Naive thymus-derived CD8-positive, alpha-beta T cell (primary cell): ENCODE measurements around the gene IFNG-AS1. TPM values are rescaled to one million over a fixed set of nuclear protein-coding genes. Genes with fewer than 3 reads are reported as not detected.

ENCODE experiments used
- ATAC-seq, 2 donors: fragments of 150-1000 bp; cut with Tn5 transposase in 1 of 2; sonication (Bioruptor Pico), chemical (Tn5 transposase) in 1 of 2; 1 replicate in 1 of 2; 2 replicates in 1 of 2; pipeline ENCODE4 v1.10.0; 2021; ENCODE audit warnings: mild to moderate bottlenecking in 2 of 2, moderate library complexity in 2 of 2
- POLR2A ChIA-PET: fragments of 350-600 bp; sonication (Branson Sonifier 250); formaldehyde crosslinking; loops from one replicate; lab custom pipeline; 2021; ENCODE audit warnings: antibody characterized with exemption; lab: Charles Lee
- DNase-seq, 10 donors: peaks; one replicate each; pipeline versions ENCODE4 v3.0.0 to v3.0.0-alpha.2; 2020 to 2022
- H3K27ac Mint-ChIP-seq, 10 donors: one replicate each; pipeline ENCODE4 v1.8.0; 2020 to 2022; ENCODE audit warnings: mild to moderate bottlenecking in 10 of 10, mixed read lengths in 10 of 10, moderate library complexity in 4 of 10, inconsistent platforms in 1 of 10
- H3K27me3 Mint-ChIP-seq, 5 donors: one replicate each; pipeline ENCODE4 v1.8.0; 2021 to 2022; ENCODE audit warnings: mixed read lengths in 5 of 5
- H3K36me3 Mint-ChIP-seq, 3 donors: one replicate each; pipeline ENCODE4 v1.8.0; 2020 to 2022; ENCODE audit warnings: mixed read lengths in 3 of 3, mild to moderate bottlenecking in 2 of 3, inconsistent platforms in 1 of 3
- H3K4me1 Mint-ChIP-seq, 4 donors: one replicate each; pipeline ENCODE4 v1.8.0; 2021 to 2022; ENCODE audit warnings: mixed read lengths in 4 of 4
- H3K4me3 Mint-ChIP-seq, 10 donors: one replicate each; pipeline ENCODE4 v1.8.0; 2020 to 2022; ENCODE audit warnings: mild to moderate bottlenecking in 10 of 10, mixed read lengths in 10 of 10, moderate library complexity in 6 of 10, inconsistent platforms in 1 of 10
- H3K9me3 Mint-ChIP-seq, 9 donors: one replicate each; pipeline ENCODE4 v1.8.0; 2020 to 2022; ENCODE audit warnings: mixed read lengths in 9 of 9, mild to moderate bottlenecking in 3 of 9, inconsistent platforms in 1 of 9, moderate library complexity in 1 of 9
- polyA plus RNA-seq, 3 donors: library from polyadenylated mRNA; unstranded; fragments of 300-500 nt; fragmentation: Illumina TruSeq; gene quantifications; one replicate each; pipeline ENCODE4 v1.2.3, GENCODE V29; 2021
- total RNA-seq, 8 experiments: library from RNA in 2 of 8; stranded (reverse) in 2 of 8; gene quantifications; one replicate each; pipeline ENCODE4 v1.2.3 and lab custom pipeline; 2021 to 2026

IFNG-AS1 gene
- 1 to 10 TPM in 1 of 2 experiments, under 1 TPM in 1; 0.88 to 1.9 TPM for total RNA-seq
- 1 to 10 TPM; 1.3 to 3.1 (median 3.0) TPM for polyA plus RNA-seq
- 0.06 to 2.0 (median 0.35) reads per million in 6 experiments for total RNA-seq (lab: John Stamatoyannopoulos, UW)

- Mint-ChIP-seq H3K36me3 (peaks cover 0 to 3% (median 0%) of the 10 kb centered on the region in 3 donors), H3K27ac (peak within 1 kb of the TSS; percentile 27 to 91 (median 80)), H3K9me3 (peaks cover 0 to 11% (median 0%) of the 10 kb centered on the region in 9 donors), H3K4me1 (peaks cover 14 to 43% (median 34%) of the 10 kb centered on the region in 4 donors), H3K4me3 (peak within 1 kb of the TSS; percentile 59 to 88 (median 70)), H3K27me3 (no peaks in the 10 kb centered on the region)
- POLR2A ChIA-PET = interaction anchor here (0.6 to 1.5 kb wide), 3 partner anchors 16 to 1024 kb away, joined by 3 to 4 read pairs (median 3); no protein-coding TSS in a partner anchor
- DNase-seq = peak in 4 of 10 donors; percentile 9 to 23 (median 12)
- ATAC-seq = peak; percentile 50 to 60
Measured at GRCh38 chr12:67989184-67989920, at the start of gene IFNG-AS1. Gene IFNG-AS1 (plus strand): TSS chr12:67989447.

GRCh38 chr12:67939611-67940010 is 49.6 kb upstream of the IFNG-AS1 start:
- H3K9me3 Mint-ChIP-seq = no peaks in the 10 kb centered on the region
- H3K4me3 Mint-ChIP-seq = no peak overlapping the region
- DNase-seq (no peak), ATAC-seq (no peak)
- POLR2A ChIA-PET = interaction anchor here (0.8 kb wide), 1 partner anchor 309 kb away, joined by 3 read pairs; no protein-coding TSS in a partner anchor
- H3K4me1 Mint-ChIP-seq = peaks cover 2 to 10% (median 4%) of the 10 kb centered on the region in 4 donors
- H3K36me3 Mint-ChIP-seq = no peaks in the 10 kb centered on the region
- peaks cover 0 to 2% (median 0%) of the 10 kb centered on the region in 5 donors for H3K27me3 Mint-ChIP-seq
- peak overlapping the region in 1 of 10 donors; percentile 40 for H3K27ac Mint-ChIP-seq

- no peak for DNase-seq
- POLR2A ChIA-PET = no interaction called here
- peaks cover 0 to 8% (median 0%) of the 10 kb centered on the region in 5 donors for H3K27me3 Mint-ChIP-seq
- H3K4me3 Mint-ChIP-seq = no peak overlapping the region
- H3K27ac Mint-ChIP-seq = no peak overlapping the region
- no peaks in the 10 kb centered on the region for H3K36me3 Mint-ChIP-seq
- no peaks in the 10 kb centered on the region for H3K9me3 Mint-ChIP-seq
- peaks cover 2 to 10% (median 4%) of the 10 kb centered on the region in 4 donors for H3K4me1 Mint-ChIP-seq
- ATAC-seq = no peak
Measured at GRCh38 chr12:67940780-67941243, 48.4 kb upstream of the IFNG-AS1 start.

GRCh38 chr12:67942724-67943123 is 46.5 kb upstream of the IFNG-AS1 start:
- ATAC-seq = no peak
- H3K4me3 Mint-ChIP-seq = no peak overlapping the region
- H3K27ac Mint-ChIP-seq = peak overlapping the region in 1 of 10 donors; percentile 58
- no peak for DNase-seq
- no peaks in the 10 kb centered on the region for H3K36me3 Mint-ChIP-seq
- peaks cover 0 to 8% (median 0%) of the 10 kb centered on the region in 5 donors for H3K27me3 Mint-ChIP-seq
- POLR2A ChIA-PET = interaction anchor here (1.2 to 1.8 kb wide), 3 partner anchors 292 to 312 kb away, joined by 4 to 7 read pairs (median 4); partner anchors contain the start of gene DYRK2
- no peaks in the 10 kb centered on the region for H3K9me3 Mint-ChIP-seq
- peaks cover 2 to 10% (median 4%) of the 10 kb centered on the region in 4 donors for H3K4me1 Mint-ChIP-seq

- H3K27ac Mint-ChIP-seq = peak overlapping the region in 3 of 10 donors; percentile 33 to 69 (median 58)
- H3K4me3 Mint-ChIP-seq = no peak overlapping the region
- peak; percentile 18 to 84 (median 62) for DNase-seq
- POLR2A ChIA-PET = interaction anchor here (1.2 to 1.8 kb wide), 3 partner anchors 292 to 313 kb away, joined by 4 to 7 read pairs (median 4); partner anchors contain the start of gene DYRK2
- H3K9me3 Mint-ChIP-seq = no peaks in the 10 kb centered on the region
- peak; percentile 82 to 91 for ATAC-seq
- H3K4me1 Mint-ChIP-seq = peaks cover 2 to 8% (median 4%) of the 10 kb centered on the region in 4 donors
- H3K36me3 Mint-ChIP-seq = no peaks in the 10 kb centered on the region
- H3K27me3 Mint-ChIP-seq = peaks cover 0 to 8% (median 0%) of the 10 kb centered on the region in 5 donors
Measured at GRCh38 chr12:67943141-67943892, 45.9 kb upstream of the IFNG-AS1 start.

- peaks cover 2 to 7% (median 4%) of the 10 kb centered on the region in 4 donors for H3K4me1 Mint-ChIP-seq
- no peaks in the 10 kb centered on the region for H3K36me3 Mint-ChIP-seq
- no peak overlapping the region for H3K27ac Mint-ChIP-seq
- ATAC-seq (no peak), DNase-seq (no peak)
- peaks cover 0 to 8% (median 0%) of the 10 kb centered on the region in 5 donors for H3K27me3 Mint-ChIP-seq
- no peaks in the 10 kb centered on the region for H3K9me3 Mint-ChIP-seq
- POLR2A ChIA-PET = no interaction called here
- H3K4me3 Mint-ChIP-seq = no peak overlapping the region
Measured at GRCh38 chr12:67944093-67944492, 45.2 kb upstream of the IFNG-AS1 start.

- ATAC-seq = no peak
- Mint-ChIP-seq H3K27ac (peak overlapping the region in 1 of 10 donors; percentile 8), H3K4me3 (peak overlapping the region in 1 of 10 donors; percentile 34)
Measured at GRCh38 chr12:67952787-67953186, 36.5 kb upstream of the IFNG-AS1 start.

GRCh38 chr12:67957383-67957782 is 31.9 kb upstream of the IFNG-AS1 start:
- Mint-ChIP-seq H3K4me3 (no peak overlapping the region), H3K27me3 (peaks cover 0 to 2% (median 0%) of the 10 kb centered on the region in 5 donors), H3K9me3 (peaks cover 0 to 18% (median 0%) of the 10 kb centered on the region in 9 donors), H3K4me1 (no peaks in the 10 kb centered on the region), H3K27ac (no peak overlapping the region), H3K36me3 (peaks cover 0 to 3% (median 3%) of the 10 kb centered on the region in 3 donors)
- ATAC-seq = no peak
- no peak for DNase-seq
- POLR2A ChIA-PET = no interaction called here

More at GRCh38 chr12:67952787-67953186, 36.5 kb upstream of the IFNG-AS1 start:
- DNase-seq = no peak
- Mint-ChIP-seq H3K36me3 (no peaks in the 10 kb centered on the region), H3K4me1 (no peaks in the 10 kb centered on the region), H3K27me3 (peaks cover 0 to 3% (median 0%) of the 10 kb centered on the region in 5 donors), H3K9me3 (peaks cover 0 to 5% (median 0%) of the 10 kb centered on the region in 9 donors)
- POLR2A ChIA-PET = no interaction called here

- no peak for ATAC-seq
- no peak for DNase-seq
- peaks cover 0 to 3% (median 3%) of the 10 kb centered on the region in 3 donors for H3K36me3 Mint-ChIP-seq
- no peaks in the 10 kb centered on the region for H3K27me3 Mint-ChIP-seq
- H3K4me3 Mint-ChIP-seq = no peak overlapping the region
- H3K4me1 Mint-ChIP-seq = no peaks in the 10 kb centered on the region
- no peak overlapping the region for H3K27ac Mint-ChIP-seq
- POLR2A ChIA-PET = no interaction called here
- H3K9me3 Mint-ChIP-seq = peaks cover 0 to 13% (median 0%) of the 10 kb centered on the region in 9 donors
Measured at GRCh38 chr12:67958187-67958586, 31.1 kb upstream of the IFNG-AS1 start.

GRCh38 chr12:67964456-67964855 is 24.8 kb upstream of the IFNG-AS1 start:
- Mint-ChIP-seq H3K27me3 (peaks cover 0 to 4% (median 0%) of the 10 kb centered on the region in 5 donors), H3K4me1 (peaks cover 0 to 11% (median 0%) of the 10 kb centered on the region in 4 donors), H3K4me3 (no peak overlapping the region), H3K9me3 (peaks cover 0 to 12% (median 0%) of the 10 kb centered on the region in 9 donors), H3K36me3 (peaks cover 0 to 3% (median 3%) of the 10 kb centered on the region in 3 donors), H3K27ac (no peak overlapping the region)
- DNase-seq (no peak), ATAC-seq (no peak)
- POLR2A ChIA-PET = no interaction called here

- Mint-ChIP-seq H3K9me3 (no peaks in the 10 kb centered on the region), H3K4me3 (no peak overlapping the region), H3K27me3 (peaks cover 0 to 4% (median 0%) of the 10 kb centered on the region in 5 donors), H3K36me3 (no peaks in the 10 kb centered on the region), H3K27ac (no peak overlapping the region), H3K4me1 (peaks cover 0 to 11% (median 0%) of the 10 kb centered on the region in 4 donors)
- POLR2A ChIA-PET = no interaction called here
- DNase-seq = no peak
- no peak for ATAC-seq
Measured at GRCh38 chr12:67966560-67966959, 22.7 kb upstream of the IFNG-AS1 start.

- H3K27me3 Mint-ChIP-seq = peaks cover 0 to 4% (median 0%) of the 10 kb centered on the region in 5 donors
- POLR2A ChIA-PET = no interaction called here
- ATAC-seq (no peak), DNase-seq (no peak)
- H3K4me1 Mint-ChIP-seq = peaks cover 0 to 11% (median 0%) of the 10 kb centered on the region in 4 donors
- no peaks in the 10 kb centered on the region for H3K36me3 Mint-ChIP-seq
- no peaks in the 10 kb centered on the region for H3K9me3 Mint-ChIP-seq
- H3K4me3 Mint-ChIP-seq = no peak overlapping the region
- no peak overlapping the region for H3K27ac Mint-ChIP-seq
Measured at GRCh38 chr12:67968321-67968720, 20.9 kb upstream of the IFNG-AS1 start.
